Stimulated activated CD4-positive, alpha-beta T cell treated with anti-CD3 and anti-CD28 coated beads, Interleukin-12 subunit alpha, Interleukin-12 subunit beta, amount 100 ng/mL, for 4 hours (primary cell): ENCODE data around the gene CEP72.
"Not testable (repeated sequence)": the region's sequence is repeated elsewhere in the genome, so short reads cannot be mapped to it uniquely, and the experiment has no call there.

ENCODE experiments used
- DNase-seq: peaks from one replicate; pipeline ENCODE4 v3.0.0-alpha.2; 2020

Gene CEP72, protein sequence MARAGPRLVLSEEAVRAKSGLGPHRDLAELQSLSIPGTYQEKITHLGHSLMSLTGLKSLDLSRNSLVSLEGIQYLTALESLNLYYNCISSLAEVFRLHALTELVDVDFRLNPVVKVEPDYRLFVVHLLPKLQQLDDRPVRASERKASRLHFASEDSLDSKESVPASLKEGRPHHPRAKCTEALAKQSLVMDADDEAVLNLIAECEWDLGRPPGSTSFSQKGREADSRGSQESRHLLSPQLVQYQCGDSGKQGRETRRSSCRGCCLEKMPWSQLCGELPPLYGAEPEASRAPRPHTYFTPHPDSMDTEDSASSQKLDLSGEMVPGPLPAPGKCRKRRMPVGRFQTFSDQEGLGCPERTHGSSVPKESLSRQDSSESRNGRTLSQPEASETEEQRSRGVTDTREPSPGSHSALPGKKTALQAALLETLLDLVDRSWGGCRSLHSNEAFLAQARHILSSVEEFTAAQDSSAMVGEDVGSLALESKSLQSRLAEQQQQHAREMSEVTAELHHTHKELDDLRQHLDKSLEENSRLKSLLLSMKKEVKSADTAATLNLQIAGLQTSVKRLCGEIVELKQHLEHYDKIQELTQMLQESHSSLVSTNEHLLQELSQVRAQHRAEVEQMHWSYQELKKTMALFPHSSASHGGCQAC

DNA sequence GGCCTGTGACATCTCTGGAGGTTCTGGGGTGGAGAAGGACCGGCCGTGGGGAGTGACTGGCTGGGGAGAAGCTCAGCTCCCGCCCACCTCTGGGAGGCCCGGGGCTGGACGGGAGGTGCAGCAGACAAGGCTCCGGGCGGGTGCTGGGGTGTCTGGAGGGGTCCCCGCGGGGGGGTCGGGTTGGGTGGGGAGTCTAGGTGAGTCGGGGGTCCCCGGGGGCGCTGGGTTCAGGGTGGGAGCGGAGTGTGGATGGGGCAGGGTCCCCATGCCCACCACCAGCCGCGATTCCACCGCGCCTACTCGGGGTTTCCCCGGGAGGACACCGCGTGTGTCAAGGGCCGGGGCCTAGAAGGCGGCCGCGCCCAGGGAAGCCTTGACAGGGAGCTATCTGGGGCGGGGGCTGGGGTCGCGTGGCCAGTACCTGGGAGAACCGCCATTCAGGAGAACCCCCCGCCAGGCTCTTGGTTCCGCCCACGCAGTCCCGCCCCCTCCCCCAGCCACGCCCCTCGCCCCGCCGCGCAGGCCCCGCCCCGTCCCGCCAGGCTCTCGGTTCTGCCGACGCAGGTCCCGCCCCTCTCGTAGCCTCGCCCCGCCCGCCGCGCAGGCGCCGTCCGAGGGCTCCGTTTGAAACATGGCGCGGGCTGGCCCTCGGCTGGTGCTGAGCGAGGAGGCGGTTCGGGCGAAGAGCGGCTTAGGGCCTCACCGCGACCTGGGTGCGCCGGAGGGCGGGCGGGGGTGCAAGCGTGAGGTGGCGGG is at the start of gene CEP72:
CEP72 (plus strand) TSS at position 610 of the 756 bp plus-strand sequence; CDS start at position 632, 22 bp downstream.
- DNase-seq: peak; percentile 95

DNA sequence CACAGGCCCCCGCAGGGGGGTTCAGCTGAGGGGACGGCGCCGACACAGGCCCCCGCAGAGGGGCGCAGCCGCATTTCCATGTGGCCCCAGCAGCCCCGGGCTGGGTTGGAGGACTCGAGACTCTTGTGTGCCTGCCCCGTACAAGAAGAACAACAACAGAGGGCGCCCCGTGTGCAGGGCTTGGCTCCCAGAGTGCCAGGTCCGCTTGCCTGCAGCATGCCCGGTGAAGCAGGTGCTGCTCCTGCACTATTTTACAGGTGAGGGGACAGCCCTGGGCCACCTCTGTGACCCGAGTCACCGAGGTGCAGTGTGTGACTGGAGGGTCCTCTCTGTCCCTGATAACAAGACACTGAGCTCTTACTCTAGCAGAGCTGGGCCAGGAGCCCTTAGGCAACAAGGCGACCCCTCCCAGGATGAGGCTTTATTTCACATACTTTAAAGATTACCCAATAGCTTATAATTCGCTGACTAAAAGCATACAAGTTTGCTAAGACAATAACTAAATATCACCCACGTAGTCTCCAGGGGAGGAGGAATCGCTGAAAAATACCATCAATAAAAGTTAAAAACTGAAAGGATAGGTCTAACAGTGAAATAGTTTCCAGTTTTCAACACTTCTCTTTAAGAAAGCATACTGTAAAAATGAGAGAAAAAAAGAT is 46.2 kb upstream of the CEP72 start:
- no peak for DNase-seq

DNA sequence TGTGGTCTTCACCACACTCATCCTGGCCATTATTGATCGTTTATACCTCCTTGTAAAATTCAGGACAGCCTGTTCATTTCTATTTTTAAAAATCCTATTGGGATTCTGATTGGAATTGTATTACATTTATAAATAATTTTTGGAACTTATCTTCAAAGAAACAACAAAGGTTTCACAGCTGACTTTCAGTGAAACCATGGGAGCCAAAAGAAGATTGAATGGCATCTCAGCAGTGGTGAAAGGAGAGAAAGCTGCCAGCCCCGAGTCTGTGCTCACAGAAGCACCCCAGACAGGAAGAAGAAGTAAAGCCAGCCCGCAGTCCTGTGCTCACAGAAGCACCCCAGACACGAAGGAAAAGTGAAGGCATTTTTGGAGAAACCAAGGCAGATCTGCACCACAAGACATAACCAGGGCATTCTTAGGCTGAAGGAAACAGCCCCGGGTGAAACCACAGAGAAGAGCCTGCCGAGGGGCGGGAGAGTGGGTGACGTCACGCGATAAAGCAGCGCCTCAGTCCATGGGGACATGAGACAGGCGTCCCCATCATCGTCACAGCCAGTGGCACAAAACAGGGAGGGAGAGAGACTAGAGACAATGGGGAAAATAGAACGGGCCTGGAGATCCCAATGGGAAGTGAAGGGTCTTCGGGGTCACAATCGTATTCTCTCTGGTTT is 45.4 kb upstream of the CEP72 start:
- DNase-seq: no peak

DNA sequence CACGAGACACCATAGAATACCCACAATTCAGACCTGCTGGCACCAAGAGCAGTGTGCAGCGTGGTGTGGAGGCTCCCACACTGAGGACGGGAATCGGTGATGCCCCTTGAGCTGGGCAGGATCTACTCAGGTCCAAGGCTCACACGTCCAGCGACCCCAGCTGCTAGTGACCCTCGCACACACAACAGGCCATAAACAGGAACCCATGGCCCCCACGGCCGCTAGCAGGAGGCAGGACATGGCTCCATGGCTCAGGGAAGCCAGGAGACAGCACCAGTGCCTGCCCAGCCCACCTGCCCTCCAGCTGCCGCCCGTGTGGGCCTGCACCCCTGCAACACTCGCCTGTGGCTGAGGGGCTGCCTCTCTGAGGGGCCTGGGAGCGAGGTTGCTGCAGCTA is 44.5 kb upstream of the CEP72 start:
- DNase-seq: no peak

GRCh38 chr5:568061-568781 is 43.9 kb upstream of the CEP72 start:
- no peak for DNase-seq

DNA sequence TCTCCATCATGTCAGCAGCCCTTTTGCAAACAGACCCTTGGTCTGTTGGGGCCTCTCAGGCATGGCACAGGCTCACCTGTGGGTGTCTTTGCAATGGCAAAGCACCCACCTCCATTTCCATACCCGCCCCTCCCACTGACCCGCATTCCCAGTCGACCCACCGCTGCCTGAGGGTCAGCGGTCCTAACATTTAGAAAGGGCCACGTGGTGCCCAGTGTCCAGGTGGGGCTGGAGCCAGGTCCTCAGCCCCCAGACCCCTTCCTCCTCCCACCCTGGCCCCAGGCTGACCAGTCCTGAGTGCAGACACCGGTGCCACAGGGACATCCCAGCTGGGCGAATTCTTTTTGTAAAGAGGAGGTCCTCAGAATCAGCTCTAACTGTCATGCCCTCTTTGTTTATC is 43.3 kb upstream of the CEP72 start:
- no peak for DNase-seq

GRCh38 chr5:569358-569867 is 42.7 kb upstream of the CEP72 start:
- DNase-seq: no peak

DNA sequence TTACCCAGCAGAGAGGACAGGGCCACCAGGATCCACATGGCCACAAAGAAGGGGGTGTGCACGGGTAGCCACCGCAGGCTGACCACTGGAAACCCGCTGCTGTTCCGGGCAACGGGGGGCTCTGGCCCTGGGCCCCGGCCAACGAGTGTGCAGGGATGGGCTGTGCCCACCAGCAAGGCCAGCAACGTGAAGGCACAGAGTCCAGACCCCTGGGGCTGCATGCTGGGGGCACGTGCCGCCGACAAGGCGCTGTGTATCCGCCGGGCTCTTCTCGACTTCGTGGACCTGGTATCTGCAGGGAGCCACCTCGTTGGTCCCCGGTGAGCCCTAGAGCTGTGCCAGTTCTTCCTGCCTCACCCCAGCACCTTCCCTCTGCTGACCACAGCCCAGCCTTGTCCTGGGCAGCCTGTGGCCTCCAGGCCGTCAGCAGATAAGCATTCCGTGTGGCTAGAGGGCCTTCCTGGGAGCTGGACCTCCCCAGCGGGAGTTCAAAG is 42.2 kb upstream of the CEP72 start:
- DNase-seq: no peak

DNA sequence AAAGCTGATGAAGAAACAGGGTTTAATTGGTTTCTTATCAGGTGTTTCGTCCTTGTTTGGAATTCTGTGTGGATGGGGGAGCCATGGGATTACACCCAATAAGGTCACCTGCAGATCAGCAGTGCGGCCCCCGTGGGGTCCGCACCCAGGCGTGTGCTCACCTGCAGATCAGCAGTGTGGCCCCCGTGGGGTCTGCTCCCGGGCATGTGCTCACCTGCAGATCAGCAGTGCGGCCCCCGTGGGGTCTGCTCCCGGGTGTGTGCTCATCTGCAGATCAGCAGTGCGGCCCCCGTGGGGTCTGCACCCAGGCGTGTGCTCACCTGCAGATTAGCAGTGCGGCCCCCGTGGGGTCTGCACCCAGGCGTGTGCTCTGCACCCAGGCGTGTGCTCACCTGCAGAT is 41.7 kb upstream of the CEP72 start:
- no peak for DNase-seq

DNA sequence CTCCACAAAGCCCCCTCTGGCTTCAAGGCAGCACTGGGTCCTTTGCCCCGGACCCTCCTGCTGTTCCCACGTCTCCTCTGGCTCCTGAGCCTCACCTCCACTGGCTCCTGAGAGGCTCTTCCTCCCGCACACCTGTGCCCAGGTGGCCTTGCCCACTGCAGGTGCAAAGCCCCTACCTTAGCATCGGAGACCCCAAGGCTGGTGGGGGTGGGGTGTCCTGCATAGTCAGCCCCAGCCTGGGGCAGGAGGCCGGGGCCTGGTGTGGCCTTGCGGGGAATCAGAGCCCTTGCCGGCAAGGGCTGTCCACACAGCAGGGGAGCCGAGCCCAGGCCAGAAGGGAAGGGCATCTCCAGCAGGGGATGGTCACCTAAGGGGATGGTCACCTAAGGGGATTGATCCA is 41.3 kb upstream of the CEP72 start:
- no peak for DNase-seq

DNA sequence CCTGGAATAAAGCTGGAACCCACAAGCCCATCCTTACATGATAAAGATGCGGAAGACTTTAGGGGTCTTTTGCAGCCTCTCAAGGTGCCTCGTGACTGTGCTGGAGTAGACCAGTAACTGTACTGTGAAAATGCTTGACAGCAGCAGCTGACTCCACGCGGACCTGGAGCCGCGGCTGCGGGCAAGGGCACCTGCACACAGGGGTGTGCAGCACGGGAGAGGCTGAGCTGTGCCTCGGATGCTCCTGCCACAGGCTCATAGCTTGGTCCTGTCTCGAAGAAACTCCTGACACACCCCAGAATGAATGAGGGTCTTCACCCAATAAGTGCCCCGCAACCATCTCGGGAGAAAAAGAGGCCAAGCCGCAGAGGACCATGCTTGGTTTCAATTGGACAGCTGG is 40.3 kb upstream of the CEP72 start:
- no peak for DNase-seq

GRCh38 chr5:572398-573019 is 39.6 kb upstream of the CEP72 start:
- no peak for DNase-seq

DNA sequence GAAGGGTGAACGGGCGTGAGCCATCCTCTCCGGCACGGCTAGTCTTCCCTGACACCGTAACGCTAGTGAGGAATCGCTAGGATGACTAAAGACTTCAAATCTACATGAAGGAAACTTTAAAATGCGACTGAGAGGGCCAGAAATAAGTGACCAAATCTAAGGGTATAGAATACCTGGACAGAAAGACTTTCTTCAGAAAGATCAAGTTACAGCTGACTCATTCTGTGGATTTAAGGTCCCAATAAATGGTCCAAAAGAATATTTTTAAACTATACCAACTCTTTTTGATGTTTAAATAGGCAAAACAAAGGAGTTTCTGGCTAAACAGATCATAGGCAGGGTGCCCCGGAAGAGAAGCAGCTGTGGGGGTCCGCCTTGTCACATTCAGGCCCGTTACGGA is 38.9 kb upstream of the CEP72 start:
- DNase-seq: no peak

GRCh38 chr5:573976-574375 is 38.2 kb upstream of the CEP72 start:
- DNase-seq: no peak

DNA sequence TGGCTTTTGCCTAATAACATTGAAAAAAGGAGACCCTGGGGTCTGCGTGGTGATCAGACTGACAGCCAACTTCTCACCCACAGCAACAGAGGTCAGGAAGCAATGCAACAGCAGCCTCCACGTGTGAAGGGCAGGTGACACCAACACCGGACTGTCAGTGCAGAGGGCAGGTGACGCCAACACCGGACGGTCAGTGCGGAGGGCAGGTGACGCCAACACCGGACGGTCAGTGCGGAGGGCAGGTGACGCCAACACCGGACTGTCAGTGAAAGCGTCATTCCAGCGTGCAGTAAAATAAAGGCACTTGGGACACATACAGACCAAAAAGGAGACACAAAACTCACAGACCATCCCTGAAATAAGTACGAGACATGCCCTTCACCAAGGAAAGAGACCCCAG is 37.2 kb upstream of the CEP72 start:
- no peak for DNase-seq

DNA sequence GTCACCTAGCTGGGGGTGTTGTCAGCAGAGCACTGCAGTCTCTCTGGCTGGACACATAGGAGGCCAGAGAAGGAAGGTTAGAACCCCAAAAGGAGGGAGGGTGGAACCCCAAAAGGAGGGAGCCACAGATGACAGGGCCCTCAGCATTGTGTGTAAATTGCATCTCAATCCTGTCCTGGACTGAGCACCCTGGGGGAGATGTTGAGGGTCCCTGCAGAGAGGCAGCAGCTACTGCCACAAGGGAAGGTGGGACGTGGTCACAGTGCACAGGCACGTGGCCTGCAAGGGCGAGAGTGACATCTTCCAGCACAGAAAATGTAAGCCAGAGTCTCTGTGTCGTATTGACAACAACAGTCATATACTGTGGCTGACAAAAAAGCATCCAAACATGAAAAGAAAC is 36.5 kb upstream of the CEP72 start:
- DNase-seq: no peak

- not testable (repeated sequence) for DNase-seq
These were observed 34.9 kb upstream of the CEP72 start for GRCh38 chr5:577214-577613.

DNA sequence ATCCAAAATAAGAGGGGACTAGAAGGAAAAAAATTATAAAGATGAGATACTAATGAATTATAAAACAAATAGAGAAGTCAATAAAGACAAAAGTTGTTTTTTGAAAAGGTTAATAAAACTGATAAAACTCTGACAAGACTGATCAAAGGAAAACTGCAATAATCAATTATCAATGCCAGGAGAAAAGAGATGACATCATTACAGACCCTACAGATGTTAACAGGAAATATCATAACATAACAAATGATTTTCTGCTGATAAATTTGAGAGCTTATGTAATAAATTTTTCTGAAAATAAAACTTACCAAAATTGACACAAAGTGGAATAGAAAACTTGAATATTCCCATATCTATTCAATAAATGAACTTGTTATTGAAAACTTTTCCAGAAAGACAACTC is 34.3 kb upstream of the CEP72 start:
- no peak for DNase-seq

DNA sequence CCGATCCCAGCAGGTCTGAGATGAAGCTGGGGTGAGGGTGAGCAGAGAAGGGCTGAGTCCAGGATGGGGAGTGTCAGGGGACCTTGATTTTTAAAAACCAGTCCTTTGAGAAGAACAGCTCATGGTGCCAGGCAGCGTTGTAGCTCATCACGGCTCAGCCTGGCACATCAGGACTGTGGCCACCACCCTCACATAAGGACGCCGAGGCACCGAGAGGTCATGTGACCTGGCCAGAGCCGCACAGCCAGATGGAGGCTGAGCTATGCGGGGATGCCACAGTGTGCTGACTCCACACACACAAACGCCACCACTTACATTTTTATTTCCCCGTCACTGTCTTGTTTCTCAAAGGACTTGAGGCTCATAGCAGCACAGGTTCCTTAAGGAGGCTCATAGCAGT is 32.9 kb upstream of the CEP72 start:
- no peak for DNase-seq

GRCh38 chr5:579746-580366 is 32.3 kb upstream of the CEP72 start:
- no peak for DNase-seq

DNA sequence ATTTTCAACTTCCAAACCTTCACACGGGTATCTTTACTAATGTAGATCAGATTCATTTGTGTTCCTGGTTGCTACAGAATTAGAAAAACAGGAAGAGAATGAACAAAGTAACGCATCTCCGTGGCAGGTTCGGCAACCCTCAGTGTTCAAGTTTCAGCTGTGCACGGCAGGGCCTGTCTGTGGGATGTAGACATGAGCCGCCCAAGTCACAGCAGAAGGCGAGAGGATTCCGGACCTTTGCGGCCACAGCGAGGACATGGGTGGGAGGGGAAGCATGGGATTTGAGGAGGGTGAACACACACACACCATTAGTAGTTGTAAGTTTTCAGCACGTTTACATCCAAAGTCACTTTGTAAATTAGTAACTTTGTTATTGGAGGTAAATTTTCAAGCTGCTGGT is 31.7 kb upstream of the CEP72 start:
- DNase-seq: no peak
